OCI-LY7 (cell line): ENCODE data around the gene MAP4K5.

Experiments
- EZH2phosphoT487 ChIP-seq: fragments of 200-600 bp; sonication (generic); IDR thresholded peaks from 2 replicates; pipeline ENCODE4 v1.6.1; 2018; ENCODE audit warnings: low read depth, borderline replicate concordance, mild to moderate bottlenecking, mixed run types, antibody characterized with exemption, low read length, moderate library complexity, mixed read lengths
- TF ChIP-seq, protein P1 (sequence below): fragments of 200-600 bp; sonication (generic); conservative IDR thresholded peaks from 2 replicates; pipeline ENCODE4 v1.5.1; 2014; ENCODE audit warnings: mild to moderate bottlenecking, antibody characterized with exemption, low read length, moderate library complexity, mixed read lengths

DNA sequence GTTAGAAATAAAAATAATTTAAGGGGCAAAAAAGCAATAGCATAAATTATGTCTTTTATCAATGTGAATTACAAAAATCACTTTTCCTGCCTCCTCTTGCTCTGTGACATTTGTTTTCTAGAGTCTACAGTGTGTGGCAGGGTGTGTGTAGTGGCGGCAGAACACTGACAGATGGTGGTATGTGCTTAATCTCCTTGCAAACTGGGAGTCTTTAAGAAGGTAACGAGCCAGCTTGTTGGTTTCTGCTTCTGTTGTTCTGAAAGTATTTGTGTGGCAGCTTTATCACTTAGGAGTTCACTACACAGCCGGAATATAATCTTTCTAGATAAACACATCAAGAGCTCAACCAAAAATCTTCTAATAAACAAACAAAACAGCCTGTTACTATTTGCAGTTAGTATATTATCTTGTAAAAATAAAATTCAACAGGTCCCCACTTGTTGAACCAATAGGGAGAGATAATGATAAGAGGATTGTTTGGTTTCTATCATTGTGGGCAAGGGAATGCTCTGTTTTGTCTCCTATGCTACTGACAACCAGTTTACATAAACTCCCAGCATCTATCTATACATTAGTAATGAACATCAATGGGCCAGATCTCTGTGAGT, 148.6 kb downstream of the MAP4K5 start:
- TF ChIP-seq, protein P1, sequence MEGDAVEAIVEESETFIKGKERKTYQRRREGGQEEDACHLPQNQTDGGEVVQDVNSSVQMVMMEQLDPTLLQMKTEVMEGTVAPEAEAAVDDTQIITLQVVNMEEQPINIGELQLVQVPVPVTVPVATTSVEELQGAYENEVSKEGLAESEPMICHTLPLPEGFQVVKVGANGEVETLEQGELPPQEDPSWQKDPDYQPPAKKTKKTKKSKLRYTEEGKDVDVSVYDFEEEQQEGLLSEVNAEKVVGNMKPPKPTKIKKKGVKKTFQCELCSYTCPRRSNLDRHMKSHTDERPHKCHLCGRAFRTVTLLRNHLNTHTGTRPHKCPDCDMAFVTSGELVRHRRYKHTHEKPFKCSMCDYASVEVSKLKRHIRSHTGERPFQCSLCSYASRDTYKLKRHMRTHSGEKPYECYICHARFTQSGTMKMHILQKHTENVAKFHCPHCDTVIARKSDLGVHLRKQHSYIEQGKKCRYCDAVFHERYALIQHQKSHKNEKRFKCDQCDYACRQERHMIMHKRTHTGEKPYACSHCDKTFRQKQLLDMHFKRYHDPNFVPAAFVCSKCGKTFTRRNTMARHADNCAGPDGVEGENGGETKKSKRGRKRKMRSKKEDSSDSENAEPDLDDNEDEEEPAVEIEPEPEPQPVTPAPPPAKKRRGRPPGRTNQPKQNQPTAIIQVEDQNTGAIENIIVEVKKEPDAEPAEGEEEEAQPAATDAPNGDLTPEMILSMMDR: no peak
- TF ChIP-seq EZH2phosphoT487: no peak
